EH (cell line): ENCODE data around the gene NRGN.

Experiments
- DNase-seq: peaks from one replicate; pipeline ENCODE4 v3.0.0-alpha.2; 2015; ENCODE audit warnings: low read depth

Gene NRGN

DNA sequence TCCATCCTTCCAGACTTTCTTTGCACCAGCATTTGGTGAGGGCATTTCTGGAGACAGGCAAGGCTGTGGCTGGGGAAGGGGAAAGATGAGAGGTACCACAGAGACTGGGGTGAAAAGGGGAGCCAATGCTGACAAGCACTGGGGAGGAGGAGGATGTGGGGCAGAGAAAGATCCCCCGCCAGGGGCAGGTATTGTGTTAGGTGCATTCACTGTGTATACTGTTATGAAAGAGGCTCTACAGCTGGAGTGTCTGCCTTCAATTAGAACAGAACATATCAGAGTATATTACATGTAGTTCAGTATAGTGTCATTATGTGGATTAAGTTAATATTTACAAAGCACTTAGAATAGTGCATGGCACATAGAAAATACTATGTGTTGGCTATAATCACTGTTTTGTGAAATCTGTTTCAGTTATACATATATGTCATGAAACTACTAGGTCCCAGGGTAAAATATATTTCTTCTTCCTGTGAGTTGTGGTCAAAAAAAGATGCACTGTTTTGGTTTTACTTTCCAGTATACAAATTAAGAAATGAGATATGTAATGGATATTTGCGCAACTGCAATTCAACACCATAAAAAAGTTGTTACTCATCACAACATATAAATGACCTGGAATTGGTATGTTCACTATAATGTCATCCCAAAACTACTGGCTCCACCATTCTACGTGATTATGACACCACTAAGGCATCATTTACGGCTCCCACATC lies 52.0 kb downstream of the NRGN start:
- DNase-seq, result peak; percentile 23

DNA sequence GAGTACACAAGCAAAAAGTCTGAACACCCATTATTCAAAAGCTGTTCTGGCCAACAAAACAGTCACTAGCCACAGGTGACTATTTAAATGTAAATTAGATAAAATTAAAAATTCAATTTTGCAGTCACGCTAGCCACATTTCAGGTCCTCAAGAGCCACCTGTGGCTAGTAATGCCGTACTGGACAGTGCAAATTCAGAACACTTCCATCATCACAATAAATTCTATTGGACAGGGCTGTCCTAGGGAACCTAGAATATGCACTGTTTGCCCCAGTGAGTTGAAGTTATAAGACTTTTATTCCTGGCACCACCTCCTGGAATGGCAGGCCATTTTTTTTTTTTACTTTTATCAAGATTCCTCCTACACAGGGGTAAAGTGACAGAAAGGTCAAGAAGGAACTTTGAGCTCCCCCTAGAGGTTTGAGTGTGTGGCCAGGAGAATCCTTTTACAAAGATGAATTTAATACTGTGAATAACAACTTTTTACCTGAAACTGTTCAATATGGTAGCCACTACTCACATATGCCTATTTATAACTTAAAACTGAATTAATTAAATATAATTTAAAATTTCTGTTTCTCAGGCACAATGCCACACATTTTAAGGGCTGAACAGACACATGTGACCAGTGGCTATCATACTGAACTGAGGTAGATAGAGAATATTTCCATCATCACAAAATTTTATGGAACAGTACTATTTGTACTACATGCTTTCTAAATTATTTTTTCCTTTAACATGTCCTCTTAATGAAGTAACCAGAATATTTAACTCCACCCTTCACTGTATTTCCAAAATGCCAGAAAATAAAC lies 53.9 kb downstream of the NRGN start:
- peak; percentile 62 for DNase-seq

DNA sequence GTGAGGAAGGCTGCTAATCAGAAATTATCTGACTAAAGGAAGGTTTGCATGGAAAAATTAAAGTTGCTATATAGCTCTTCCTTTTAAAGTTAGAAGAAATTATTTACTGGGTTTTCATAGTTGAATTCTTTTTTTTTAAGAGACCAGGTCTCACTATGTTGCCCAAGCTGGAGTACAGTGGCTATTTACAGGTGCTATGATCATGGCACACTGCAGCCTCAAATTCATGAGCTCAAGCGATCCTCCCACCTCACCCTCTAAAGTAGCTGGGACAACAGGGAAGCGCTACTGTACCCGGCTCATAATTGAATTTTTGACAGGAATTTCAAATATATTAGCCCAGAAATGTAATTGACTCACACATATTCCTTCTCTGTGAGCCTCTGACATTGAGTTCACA lies 56.6 kb downstream of the NRGN start:
- no peak for DNase-seq
